K562 (cell line): ENCODE data around the gene B4GALNT4. TPM values are rescaled to one million over a fixed set of nuclear protein-coding genes. Genes with fewer than 3 reads are reported as not detected.

Source experiments
- CC2D1A ChIP-seq: fragments of 450-650 bp; IDR thresholded peaks from 2 replicates; pipeline ENCODE4 v1.6.1; 2017; ENCODE audit warnings: mild to moderate bottlenecking
- DPF2 ChIP-seq: fragments of 450-650 bp; IDR thresholded peaks from 2 replicates; pipeline ENCODE4 v1.6.1; 2016
- EHMT2 ChIP-seq: fragments of 450-650 bp; IDR thresholded peaks from 2 replicates; pipeline ENCODE4 v1.6.1; 2018; ENCODE audit warnings: antibody characterized with exemption
- ERF ChIP-seq: fragments of 450-650 bp; formaldehyde crosslinking; IDR thresholded peaks from 2 replicates; pipeline ENCODE4 v1.4.0; 2020; ENCODE audit warnings: mild to moderate bottlenecking, mixed read lengths
- GTF2E2 ChIP-seq: fragments of 200-800 bp; sonication (Bioruptor generic); IDR thresholded peaks from 2 replicates; pipeline ENCODE4 v1.6.1; 2016; ENCODE audit warnings: missing genetic modification characterization, missing compliant biosample characterization
- HNRNPH1 ChIP-seq: fragments of 200-400 bp; formaldehyde crosslinking; optimal IDR thresholded peaks from 2 replicates; pipeline ENCODE3; 2017; ENCODE audit warnings: low read depth, mild to moderate bottlenecking, low read length, moderate library complexity
- JUNB ChIP-seq: fragments of 450-650 bp; formaldehyde crosslinking; conservative IDR thresholded peaks from 2 replicates; pipeline ENCODE4 v1.4.0; 2020; ENCODE audit warnings: mild to moderate bottlenecking
- MNT ChIP-seq, 2 experiments: fragments of 450-650 bp; conservative IDR thresholded peaks; 2 replicates each; pipeline ENCODE4 v1.6.1; 2017; ENCODE audit warnings: mild to moderate bottlenecking in 2 of 2, moderate library complexity in 2 of 2
- NCOA1 ChIP-seq: fragments of 450-650 bp; IDR thresholded peaks from 2 replicates; pipeline ENCODE4 v1.6.1; 2016; ENCODE audit warnings: low read depth
- NFATC3 ChIP-seq: fragments of 450-650 bp; IDR thresholded peaks from 2 replicates; pipeline ENCODE4 v1.6.1; 2017; ENCODE audit warnings: mild to moderate bottlenecking
- NR4A1 ChIP-seq, 2 experiments: fragments of 250-450 bp in 1 of 2; fragments of 450-650 bp in 1 of 2; sonication (Bioruptor Pico) in 1 of 2; IDR thresholded peaks; 2 replicates each; pipeline versions ENCODE4 v1.4.0 to v1.6.1; 2016 to 2020; ENCODE audit warnings: mild to moderate bottlenecking in 2 of 2, missing compliant biosample characterization in 1 of 2, missing genetic modification characterization in 1 of 2, moderate library complexity in 1 of 2
- PHF20 ChIP-seq: fragments of 450-650 bp; IDR thresholded peaks from 2 replicates; pipeline ENCODE4 v1.6.1; 2018; ENCODE audit not compliant: partially characterized antibody
- POLR3G ChIP-seq: IDR thresholded peaks from 2 replicates; pipeline ENCODE4 v1.6.1; 2011; ENCODE audit not compliant: insufficient read length, insufficient replicate concordance; ENCODE audit errors: extremely low read depth
- POU5F1 ChIP-seq: fragments of 150-350 bp; IDR thresholded peaks from 2 replicates; pipeline ENCODE4 v1.6.1; 2014; ENCODE audit warnings: borderline replicate concordance, low read length, low read depth, mild to moderate bottlenecking; ENCODE audit not compliant: partially characterized antibody
- PRDM10 ChIP-seq: fragments of 450-650 bp; IDR thresholded peaks from 2 replicates; pipeline ENCODE4 v1.6.1; 2018; ENCODE audit not compliant: partially characterized antibody
- SMARCA4 ChIP-seq: fragments of 450-650 bp; IDR thresholded peaks from 2 replicates; pipeline ENCODE4 v1.6.1; 2016
- TRIM25 ChIP-seq: fragments of 450-650 bp; IDR thresholded peaks from 2 replicates; pipeline ENCODE4 v1.7.0; 2016; ENCODE audit warnings: borderline replicate concordance
- ZFP36 ChIP-seq: fragments of 150-350 bp; IDR thresholded peaks from 2 replicates; pipeline ENCODE4 v1.6.1; 2018; ENCODE audit warnings: low read length, low read depth; ENCODE audit not compliant: partially characterized antibody
- ZNF140 ChIP-seq: fragments of 250-450 bp; sonication (Bioruptor Pico); IDR thresholded peaks from 2 replicates; pipeline ENCODE4 v1.8.0; 2021; ENCODE audit warnings: moderate library complexity, mild to moderate bottlenecking, inconsistent platforms
- ZNF316 ChIP-seq: fragments of 450-650 bp; IDR thresholded peaks from 2 replicates; pipeline ENCODE4 v1.6.1; 2016
- polyA plus RNA-seq, 8 experiments: library from polyadenylated mRNA; depleted of rRNA in 4 of 8; stranded (reverse) in 5 of 8; unstranded in 3 of 8; fragments of >200 nt; fragmentation: Nextera tagmentation in 2 of 8; fragmentation: Illumina TruSeq in 1 of 8; extraction: Ambion mirVana in 2 of 8; extraction: Trizol in 1 of 8; gene quantifications; 2 replicates each; pipeline versions ENCODE4 v1.2.1 to v1.2.3, GENCODE V29; 2011 to 2014; ENCODE audit warnings: inconsistent platforms in 1 of 8, missing spikeins in 1 of 8
- total RNA-seq, 7 experiments: library from RNA; depleted of rRNA in 6 of 7; stranded (reverse); fragments of >200 nt in 6 of 7; fragmentation: Illumina TruSeq in 2 of 7; extraction: Trizol in 2 of 7; gene quantifications; 2 replicates each; pipeline versions ENCODE4 v1.2.1 to v1.2.3, GENCODE V29; 2011 to 2021; ENCODE audit warnings: low replicate concordance in 1 of 7

Gene B4GALNT4
- total and polyA plus RNA-seq, 9 of the 15 experiments (the other 6 are each of a cell fraction or from before 2014, with no cell fraction given), result 0.20 to 37.1 (median 10.8) TPM; not detected in 1

- TF ChIP-seq GTF2E2 (tag) (no peak), NR4A1 (CRISPR knock-in tag; IDR thresholded peaks at IDR 0.05) (no peak), NR4A1 (tag; IDR thresholded peaks at IDR 0.05) (no peak), TRIM25 (peak; percentile 95), ZNF140 (no peak), ZNF316 (peak; percentile 40; the same call in 1 of the 2 replicates), POLR3G (no peak), NFATC3 (no peak), MNT (conservative IDR thresholded peaks at IDR 0.05) (0 out of 4 replicates have a peak, but pooled peaks of 1 of the 2 experiments have one; percentile 11), NCOA1 (peak; percentile 10; the same call in 1 of the 2 replicates), POU5F1 (no peak), DPF2 (peak; percentile 51), EHMT2 (peak; percentile 36; the same call in 1 of the 2 replicates), PHF20 (no peak), ZFP36 (no peak), ERF (CRISPR knock-in tag) (no peak), PRDM10 (no peak), SMARCA4 (0 out of 2 replicates have a peak, but pooled peaks have one; percentile 16), CC2D1A (peak; percentile 55), HNRNPH1 (no peak), JUNB (CRISPR knock-in tag) (no peak)
These were observed 28.5 kb upstream of the B4GALNT4 start (continued) for GRCh38 chr11:340539-341512.
